SIG-M5 (cell line): ENCODE results near the gene ZC3H7A.
A peak's percentile ranks its signal among the peaks of the same experiment; 100 is the strongest.

Experiments used
- DNase-seq: peaks from one replicate; lab custom pipeline; 2025; lab: John Stamatoyannopoulos, UW

ZC3H7A gene

DNA sequence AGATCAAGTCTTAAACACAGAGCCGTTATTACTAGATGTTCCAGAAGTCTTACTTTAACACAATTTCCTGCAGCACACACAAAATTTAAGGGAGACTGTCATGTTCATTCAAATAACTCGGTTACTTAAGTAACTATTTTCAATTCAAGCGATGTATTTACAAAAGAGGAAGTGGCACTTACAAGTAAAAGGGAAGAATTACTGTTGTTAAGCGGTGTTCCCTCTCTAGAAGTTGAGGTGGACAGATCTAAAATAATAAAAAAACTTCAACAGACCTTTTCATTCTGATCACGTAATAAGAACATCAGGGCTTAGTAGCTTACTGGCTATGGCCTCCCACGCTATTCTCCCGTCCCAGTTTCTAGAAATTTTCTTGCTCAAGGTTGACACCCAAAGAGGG lies 28.2 kb downstream of the ZC3H7A start:
- peak; percentile 9 for DNase-seq

DNA sequence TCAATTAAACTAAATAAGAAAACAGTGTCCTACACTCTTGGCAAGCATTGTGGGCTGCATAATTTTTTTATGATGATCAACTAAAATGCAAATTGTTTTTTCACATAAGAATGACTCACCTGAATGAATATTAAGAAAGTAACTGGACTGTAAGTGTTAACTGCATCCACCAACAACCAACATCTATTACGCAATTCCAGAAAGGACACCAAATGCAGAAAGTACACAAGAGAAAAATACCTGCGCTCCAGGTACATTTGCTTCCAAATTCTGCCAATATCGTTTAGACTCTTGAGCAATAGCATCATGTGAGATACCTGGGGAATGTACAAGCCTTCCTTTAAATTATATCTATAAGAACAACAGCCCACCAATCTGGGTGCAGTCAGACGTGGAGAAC lies 34.6 kb downstream of the ZC3H7A start:
- no peak for DNase-seq

DNA sequence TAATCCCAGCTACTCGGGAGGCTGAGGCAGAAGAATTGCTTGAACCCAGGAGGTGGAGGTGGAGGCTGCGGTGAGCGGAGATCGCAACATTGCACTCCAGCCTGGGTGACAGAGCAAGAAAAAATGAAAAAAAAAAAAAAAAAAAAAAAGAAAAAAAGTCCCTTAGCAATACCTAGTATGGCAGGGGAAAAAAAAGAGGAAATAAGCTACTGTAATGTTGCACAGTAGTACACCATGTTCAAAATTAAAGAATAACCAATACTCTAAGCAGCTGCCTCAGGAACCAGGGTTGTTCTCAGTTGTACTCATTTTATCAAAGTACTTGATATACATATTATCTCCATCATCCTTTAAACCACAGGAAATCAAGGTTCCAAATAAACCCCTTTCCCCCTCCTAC lies 37.1 kb downstream of the ZC3H7A start:
- no peak for DNase-seq

DNA sequence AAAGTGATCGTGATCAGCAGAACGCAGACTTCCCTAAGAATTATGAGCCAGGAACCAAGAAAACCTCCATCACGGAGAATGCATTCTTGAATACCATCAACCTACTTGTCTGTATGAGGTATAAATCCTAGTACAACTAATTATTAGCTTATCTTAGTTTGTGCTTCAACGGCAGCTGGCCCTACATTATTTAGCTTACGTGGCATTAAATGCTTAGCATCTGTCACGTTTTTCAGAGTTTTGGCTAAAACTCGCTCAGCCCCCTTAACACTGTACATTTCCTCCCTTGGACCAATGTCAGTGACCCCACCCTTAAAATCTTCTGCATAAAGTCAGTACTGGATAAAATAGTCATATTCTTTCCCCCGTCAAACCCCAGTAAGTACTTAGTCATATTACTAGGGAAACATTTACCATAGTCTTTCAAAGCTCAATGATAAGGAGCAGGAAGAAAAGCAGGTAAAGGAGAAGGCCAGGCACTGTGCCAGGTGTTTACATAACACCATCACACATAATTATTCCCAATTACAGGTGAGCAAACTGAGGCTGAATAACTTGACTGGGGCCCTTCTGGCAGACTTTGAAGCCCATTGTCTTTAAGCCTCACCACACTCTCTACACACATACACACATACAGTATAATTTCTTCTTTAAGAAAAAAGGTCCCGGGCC lies 37.8 kb downstream of the ZC3H7A start:
- DNase-seq, result no peak

DNA sequence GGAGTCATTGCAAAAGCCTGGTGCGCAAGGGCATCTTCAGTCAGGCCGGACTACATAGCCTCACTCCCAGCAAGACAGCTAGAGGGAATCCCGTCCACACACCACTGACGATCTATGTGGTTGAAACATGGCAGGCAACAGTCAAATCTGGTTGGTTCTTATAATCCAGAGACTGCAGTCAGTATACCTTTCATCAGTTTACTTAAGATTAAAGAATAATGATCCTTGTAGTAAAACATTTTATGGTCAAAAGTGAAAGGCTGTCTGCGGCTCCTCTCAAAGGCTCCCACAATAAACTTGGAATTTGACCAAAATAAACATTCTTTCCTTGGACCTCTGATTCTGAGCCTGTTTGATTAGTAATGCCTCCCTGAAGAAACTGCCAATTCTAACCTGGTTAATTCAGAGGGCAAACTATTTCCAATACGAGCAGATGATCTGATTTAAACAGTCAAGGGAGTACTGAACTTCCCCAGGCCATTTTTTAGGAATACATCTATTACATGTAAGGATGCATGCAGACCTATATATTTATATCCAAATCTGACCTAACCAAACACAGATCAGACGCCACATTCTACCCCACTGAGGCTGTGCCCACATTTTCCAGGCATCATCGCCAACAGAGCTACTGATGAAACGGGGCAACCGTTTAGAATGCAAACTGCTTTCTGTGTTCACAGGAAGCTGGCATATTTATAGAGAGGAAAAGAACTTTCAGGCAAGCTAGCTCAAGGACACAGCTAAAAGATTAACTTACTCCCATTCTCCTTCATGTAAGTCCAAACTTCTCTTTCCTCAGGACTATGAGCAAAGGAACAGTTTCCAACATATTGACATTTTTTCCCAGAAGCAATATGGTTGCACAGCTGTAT lies 39.1 kb downstream of the ZC3H7A start:
- no peak for DNase-seq

DNA sequence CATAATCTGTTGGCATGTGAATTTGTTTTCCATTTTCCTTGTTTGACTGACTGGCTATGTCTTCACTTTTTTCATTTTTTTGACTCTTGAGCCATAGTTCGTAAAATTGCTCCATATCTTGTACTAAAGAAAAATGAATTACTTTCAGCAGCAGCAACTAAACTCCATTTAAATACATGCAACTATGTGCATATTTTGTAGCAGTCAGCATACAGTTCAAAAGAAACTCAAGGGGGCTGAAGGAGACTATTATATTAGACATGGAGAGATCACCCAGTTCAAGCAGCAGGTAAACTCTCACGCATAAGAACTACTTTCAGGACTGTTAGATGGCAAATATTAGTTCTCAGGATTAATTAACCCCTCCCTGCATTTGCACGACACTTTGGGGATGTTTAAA lies 40.8 kb downstream of the ZC3H7A start:
- no peak for DNase-seq

DNA sequence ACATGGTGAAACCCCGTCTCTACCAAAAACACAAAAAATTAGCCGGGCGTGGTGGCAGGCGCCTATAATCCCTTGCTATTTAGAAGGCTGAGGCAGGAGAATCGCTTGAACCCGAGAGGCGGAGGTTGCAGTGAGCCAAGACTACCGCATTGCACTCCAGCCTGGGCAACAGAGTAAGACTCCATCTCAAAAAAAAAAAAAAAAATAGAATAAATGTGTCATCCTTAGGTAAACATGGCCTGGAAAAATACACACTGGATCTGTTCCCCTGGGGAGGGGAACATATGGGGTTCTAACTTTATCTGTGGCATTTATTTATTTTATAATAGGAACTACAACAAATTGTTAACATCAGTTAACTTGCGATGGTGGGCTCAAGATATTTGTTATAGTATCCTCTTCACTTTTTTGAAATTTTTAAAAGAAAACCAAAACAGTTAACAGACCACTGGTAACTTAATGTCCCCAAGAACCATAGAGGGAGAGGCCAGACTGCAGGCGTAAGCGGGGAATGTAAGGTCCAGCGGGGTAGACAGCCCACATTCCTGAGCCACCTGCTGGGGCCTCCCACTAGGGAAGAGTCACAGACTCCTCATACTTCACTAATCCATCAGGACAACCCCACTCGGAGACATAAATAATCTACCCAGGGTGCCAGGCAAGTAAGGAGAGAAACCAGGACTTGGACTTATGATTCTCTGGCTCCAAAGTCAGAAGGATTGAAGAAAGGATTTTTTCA lies 41.9 kb downstream of the ZC3H7A start:
- DNase-seq, result no peak

DNA sequence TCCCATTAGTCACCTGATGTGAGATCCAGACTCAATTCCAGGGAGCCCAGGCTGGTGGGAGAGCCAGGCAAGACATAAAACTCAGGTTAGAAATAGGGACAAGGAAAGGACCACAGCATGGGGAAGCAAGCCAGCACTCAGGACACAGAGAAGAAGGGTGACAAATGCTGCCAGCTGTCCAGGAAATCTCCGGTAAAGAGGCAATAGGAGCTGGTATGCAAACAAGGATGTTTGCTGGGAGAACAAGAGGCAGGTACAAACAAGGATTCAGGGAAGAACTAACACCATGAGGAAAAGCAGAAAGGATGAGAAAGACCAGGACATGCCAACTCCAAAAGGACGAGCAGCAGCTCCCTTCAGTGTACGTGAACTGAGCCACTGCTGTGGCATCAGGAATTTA lies 44.2 kb downstream of the ZC3H7A start:
- DNase-seq, result no peak

DNA sequence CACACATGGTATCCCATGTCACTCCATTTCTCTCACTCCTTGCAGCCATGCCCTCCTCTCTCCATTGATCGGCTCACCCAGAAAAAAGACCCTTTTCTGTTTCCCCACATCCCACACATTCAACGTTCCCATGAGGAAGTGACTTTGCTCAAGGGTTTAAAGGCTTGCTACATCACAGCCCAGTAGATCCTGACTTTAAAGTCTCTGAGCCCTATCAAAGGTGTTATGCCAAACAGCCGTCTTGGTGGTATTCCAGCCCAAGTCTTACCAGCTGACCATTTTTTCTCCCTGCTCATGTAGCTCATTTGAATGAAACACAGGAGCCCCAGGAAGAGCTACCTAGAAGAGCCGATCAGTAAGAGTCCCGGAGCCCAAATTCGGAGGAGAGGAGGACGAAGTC lies 47.0 kb downstream of the ZC3H7A start:
- no peak for DNase-seq

DNA sequence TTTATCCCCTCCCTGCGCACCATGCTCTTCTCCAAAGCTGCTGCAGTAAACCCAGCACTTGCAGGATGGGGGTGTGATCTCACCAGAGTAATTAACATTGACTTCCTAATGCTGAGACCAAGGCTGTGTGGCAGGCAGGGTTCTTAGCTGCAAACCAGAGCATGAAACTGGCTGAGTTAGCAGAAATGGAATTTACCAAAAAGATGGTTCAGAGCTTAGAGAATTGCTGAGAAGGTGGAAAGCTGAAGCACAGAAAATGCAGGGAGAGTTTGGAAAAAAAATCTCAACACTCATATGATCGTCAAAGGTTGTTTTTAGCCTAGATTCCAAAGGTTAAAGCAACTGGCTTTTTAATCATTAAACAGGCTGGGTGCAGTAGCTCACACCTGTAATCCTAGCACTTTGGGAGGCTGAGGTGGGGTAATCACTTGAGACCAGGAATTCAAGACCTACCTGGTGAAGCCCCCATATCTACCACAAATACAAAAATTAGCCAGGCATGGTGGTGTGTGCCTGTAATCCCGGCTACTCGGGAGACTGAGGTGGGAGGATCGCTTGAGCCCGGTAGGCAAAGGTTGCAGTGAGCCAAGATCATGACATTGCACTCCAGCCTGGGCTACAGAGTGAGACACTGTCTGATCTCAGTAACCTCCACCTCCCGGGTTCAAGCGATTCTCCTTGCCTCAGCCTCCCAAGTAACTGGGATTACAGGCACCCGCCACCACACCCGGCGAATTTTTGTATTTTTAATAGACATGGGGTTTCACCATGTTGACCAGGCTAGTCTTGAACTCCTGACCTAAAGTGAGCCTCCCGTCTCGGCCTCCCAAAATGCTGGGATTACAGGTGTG lies 48.4 kb downstream of the ZC3H7A start:
- no peak for DNase-seq

DNA sequence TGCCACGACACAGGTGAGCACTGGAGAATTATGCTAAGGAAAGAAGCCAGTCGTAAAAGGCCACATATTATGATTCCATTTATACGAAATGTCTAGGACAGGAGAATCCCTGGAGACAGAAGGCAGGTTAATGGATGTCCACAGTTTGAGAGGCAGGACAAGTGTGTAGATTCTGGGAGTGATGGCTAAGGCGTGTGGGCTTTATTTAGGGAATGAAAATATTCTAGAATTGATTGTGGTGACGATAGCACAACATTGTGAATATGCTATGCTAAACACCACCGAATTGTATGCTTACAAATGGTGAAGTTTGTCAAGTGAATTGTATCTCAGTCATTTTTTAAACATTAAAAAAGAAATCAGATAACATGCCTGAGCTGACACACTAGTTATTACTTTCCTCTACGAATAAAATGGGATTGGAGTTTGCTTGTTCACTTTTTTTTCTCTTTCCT lies 49.1 kb downstream of the ZC3H7A start:
- DNase-seq, result no peak

DNA sequence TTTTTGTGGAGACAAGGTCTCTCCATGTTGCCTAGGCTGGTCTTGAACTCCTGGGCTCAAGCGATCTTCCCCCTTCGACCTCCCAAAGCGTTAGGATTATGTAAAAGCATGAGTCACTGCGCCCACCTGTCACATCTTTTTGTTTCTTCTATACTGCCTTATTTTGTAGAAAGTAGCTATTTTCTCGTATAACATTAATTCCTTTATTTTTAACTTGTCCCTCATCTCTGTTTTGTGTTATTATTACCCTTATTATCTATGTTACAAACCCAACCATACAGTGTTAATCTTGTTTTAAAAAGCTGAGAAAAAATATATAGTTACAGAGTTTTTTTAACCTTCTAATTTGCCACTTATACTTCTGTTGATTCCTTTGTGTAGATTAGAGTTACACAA lies 53.0 kb downstream of the ZC3H7A start:
- no peak for DNase-seq

DNA sequence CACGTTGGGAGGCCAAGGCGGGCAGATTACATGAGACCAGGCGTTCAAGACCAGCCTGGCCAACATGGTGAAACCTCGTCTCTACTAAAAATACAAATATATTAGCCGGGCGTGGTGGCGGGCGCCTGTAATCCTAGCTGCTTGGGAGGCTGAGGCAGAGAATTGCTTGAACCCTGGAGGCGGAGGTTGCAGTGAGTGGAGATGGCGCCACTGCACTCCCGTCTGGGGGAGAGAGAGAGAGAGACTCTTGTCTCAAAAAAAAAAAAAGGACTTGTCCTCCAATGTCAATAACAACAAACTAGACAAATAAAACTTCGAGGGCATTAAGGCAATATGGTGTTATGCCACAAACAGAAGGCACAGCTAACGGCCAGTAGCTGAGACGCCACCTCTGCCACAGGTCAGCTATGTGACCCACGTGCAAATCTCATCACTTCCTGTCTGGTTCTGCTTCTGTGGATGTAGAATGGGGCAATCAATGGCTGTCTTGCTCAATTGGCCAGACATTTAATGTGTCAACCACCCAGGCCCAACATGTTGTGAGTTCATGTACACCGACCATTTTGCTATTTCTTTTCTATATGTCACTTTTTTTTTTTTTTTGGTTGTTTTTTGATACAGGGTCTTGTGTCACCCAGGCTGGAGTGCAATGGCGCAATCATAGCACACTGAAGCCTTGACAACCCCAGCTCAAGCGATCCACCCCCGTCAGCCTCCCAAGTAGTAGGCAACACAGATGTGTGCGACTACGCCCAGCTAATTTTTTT lies 53.6 kb downstream of the ZC3H7A start:
- DNase-seq, result no peak

DNA sequence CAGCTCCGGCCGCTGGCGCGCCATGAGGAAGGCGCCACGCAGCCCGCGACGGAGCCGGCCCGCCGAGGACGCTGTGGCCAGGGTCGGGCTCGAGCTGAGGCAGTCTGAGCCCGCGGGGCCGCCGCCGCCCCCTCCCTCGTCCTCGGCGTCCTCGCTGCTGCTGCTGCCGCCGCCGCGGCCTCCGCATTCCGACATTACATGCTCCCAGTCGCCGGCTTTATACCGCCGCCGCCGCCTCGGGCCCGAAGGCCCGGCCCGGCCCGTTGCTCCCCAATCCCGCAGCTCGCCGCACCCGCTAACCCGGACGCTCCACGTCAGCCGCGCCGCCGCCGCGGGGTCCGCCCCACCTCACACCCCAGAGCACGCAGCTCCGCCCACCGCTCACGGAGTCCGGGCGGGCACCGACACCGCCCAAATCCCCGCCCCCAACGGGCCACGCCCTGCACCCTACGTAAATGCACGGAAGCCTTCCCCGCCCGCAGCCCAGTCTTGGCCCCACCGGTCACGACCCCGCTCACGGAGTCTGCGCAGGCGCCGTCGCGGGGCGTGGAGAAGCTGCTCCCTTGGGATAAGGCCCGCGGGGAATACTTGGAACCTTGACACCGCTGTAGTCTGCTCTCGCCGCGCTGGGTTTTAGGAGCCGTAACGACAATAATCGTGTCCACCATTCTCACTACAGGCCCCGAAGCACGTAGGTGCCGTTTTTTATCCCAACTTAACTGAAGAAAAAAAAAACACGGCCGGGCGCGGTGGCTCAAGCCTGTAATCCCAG lies 54.3 kb downstream of the ZC3H7A start, which contains the start of gene TXNDC11:
TSS of gene TXNDC11 (minus strand) at position 322 of the 772 bp plus-strand sequence. CDS start at position 195, 127 bp downstream.
- peak; percentile 25 for DNase-seq

DNA sequence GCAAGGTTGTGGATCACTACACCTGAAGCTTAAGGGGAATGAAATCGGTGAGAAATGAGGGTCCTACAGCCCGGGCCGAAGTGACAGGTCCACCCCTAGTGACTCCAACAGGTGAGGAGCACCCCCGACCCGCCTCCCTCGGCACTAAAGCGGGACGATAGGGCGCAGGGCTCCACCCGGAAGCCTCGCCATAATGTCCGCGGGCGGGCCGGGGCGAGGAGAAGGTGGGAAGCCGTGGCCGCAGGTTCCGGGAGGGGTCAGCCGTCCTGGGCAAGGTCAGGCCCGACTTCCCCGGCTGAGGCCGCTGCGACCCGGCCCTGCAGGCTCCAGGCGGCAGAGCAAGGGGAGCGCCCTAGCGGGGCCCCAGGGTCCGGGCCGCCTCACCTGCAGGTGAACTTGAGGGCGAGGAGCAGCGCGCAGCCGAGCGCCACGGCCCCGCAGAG lies 54.9 kb downstream of the ZC3H7A start:
- no peak for DNase-seq

DNA sequence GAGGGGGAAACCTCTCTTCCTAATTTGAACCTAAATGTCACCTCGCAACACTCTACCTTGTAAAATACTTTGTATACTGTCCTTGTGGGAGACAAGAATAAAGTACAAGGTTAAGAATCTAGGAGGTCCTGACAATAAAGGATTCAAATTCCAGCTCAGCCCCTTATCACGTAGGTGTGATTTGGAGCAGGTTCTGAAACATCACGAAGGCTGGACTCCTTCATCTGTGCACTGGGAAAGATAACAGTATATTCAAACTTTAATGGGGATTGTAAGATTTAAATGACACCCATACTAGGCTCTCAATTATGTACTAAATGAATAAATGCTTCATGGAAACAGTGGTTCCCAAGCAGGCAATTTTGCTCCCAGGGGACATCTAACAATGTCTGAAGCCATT lies 56.5 kb downstream of the ZC3H7A start:
- DNase-seq, result no peak

DNA sequence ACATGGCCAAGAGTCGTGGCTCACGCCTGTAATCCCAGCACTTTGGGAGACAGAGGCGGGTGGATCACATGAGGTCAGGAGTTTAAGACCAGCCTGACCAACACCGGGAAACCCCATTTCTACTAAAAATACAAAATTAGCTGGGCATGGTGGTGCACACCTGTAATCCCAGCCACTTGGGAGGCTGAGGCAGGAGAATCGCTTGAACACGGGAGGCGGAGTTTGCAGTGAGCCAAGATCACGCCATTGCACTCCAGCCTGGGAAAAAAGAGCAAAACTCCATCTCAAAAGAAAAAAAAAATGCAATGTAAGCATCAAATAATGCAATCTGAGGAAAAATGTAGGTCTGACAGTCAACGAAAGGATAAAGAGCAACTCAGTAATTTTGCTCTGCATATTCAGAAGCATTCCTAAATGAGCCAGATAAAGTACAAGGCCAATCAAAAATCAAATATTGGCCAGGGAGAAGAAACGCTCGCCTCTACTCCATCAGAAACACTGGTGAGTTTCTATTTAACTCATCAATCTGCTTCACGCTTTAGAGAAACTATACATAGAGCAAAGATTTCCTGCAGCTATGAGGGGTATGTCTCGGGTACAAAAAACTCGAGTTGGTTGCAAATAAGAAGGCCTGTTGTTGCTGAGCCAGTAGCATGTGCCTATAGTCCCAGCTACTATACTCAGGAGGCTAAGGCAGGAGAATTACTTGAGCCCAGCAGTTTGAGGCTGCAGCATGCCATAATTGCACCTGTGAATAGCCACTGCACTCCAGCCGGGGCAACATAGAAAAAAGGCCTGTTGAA lies 58.1 kb downstream of the ZC3H7A start:
- DNase-seq, result no peak

DNA sequence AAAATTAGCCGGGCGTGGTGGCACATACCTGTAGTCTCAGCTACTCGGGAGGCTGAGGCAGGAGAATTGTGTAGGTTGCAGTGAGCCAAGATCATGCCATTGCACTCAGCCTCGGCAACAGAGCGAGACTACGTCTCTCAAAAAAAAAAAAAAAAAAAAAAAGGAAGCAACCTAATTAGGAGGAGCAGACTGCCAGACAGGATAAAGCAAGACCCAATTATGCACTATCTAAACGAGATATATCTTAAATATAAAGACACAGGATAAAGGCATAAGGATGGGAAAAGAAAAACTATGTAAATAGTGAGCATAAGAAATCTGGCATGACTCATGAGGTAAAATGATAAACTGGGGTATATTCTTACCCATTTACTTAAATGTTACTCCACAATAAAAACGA lies 59.3 kb downstream of the ZC3H7A start:
- no peak for DNase-seq

DNA sequence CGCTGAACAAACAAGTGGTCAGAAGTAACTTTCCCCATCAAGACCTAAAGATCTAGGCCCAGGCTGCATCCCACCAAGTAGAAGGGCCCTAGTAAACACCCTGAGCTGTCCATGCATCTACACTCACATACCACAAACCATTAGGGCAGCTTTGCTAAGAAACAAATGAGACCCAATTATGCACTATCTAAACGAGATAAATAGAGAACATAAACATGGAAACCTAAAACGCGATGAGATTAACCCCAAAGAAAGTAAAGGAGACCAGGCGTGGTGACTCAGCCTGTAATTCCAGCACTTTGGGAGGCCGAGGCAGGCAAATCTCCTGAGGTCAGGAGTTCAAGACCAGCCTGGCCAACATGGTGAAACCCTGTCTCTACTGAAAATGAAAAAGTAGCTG lies 60.2 kb downstream of the ZC3H7A start:
- no peak for DNase-seq
